RWPE2 (cell line): Measurements from ENCODE around the gene OAS3.
"Not testable (repeated sequence)": the region's sequence is repeated elsewhere in the genome, so short reads cannot be mapped to it uniquely, and the experiment has no call there.

ENCODE experiments used
- ATAC-seq: fragments of 200-7000 bp; cut with Tn5 transposase; 3 replicates; pipeline ENCODE4 v1.9.1; 2021; ENCODE audit warnings: low read depth
- DNase-seq: peaks from one replicate; pipeline ENCODE4 v3.0.0-alpha.2; 2020; ENCODE audit warnings: low spot score
- H3K27ac ChIP-seq: fragments of 450-650 bp; 2 replicates; pipeline ENCODE4 v1.5.1; 2017; ENCODE audit warnings: mild to moderate bottlenecking; ENCODE audit not compliant: poor library complexity, severe bottlenecking
- H3K27me3 ChIP-seq: fragments of 250-450 bp; sonication (Bioruptor Pico); 2 replicates; pipeline ENCODE4 v1.5.1; 2021; ENCODE audit warnings: mild to moderate bottlenecking, moderate library complexity; ENCODE audit not compliant: insufficient read depth, poor library complexity, severe bottlenecking
- H3K36me3 ChIP-seq: fragments of 250-450 bp; sonication (Bioruptor Pico); 2 replicates; pipeline ENCODE4 v1.5.1; 2020; ENCODE audit warnings: low read depth, mild to moderate bottlenecking, moderate library complexity
- H3K4me1 ChIP-seq: fragments of 250-450 bp; sonication (Bioruptor Pico); 2 replicates; pipeline ENCODE4 v1.5.1; 2021; ENCODE audit warnings: mild to moderate bottlenecking, moderate library complexity; ENCODE audit not compliant: insufficient read depth, poor library complexity, severe bottlenecking
- H3K4me3 ChIP-seq: fragments of 250-450 bp; sonication (Bioruptor Pico); 2 replicates; pipeline ENCODE4 v1.5.1; 2021; ENCODE audit warnings: mild to moderate bottlenecking, moderate library complexity; ENCODE audit not compliant: severe bottlenecking
- H3K9me3 ChIP-seq: fragments of 250-450 bp; sonication (Bioruptor Pico); 2 replicates; pipeline ENCODE4 v1.5.1; 2021; ENCODE audit warnings: mild to moderate bottlenecking, moderate library complexity; ENCODE audit not compliant: severe bottlenecking
- TF ChIP-seq, protein P1 (sequence below): fragments of 450-650 bp; IDR thresholded peaks from one replicate; pipeline ENCODE4 v1.5.1; 2017; ENCODE audit warnings: mild to moderate bottlenecking, moderate library complexity; ENCODE audit not compliant: poor library complexity, severe bottlenecking

The OAS3 gene

DNA sequence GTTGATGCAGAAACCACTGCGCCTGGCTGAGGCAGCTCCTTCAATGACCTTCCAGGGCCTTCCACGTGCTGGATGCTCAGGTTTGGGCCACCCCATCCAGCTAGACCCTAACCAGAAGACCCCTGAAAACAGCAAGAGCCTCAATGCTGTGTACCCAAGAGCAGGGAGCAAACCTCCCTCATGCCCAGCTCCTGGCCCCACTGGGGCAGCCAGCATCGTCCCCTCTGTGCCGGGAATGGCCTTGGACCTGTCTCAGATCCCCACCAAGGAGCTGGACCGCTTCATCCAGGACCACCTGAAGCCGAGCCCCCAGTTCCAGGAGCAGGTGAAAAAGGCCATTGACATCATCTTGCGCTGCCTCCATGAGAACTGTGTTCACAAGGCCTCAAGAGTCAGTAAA is 10.5 kb downstream of the OAS3 start:
- H3K27ac ChIP-seq = no peak overlapping the region
- TF ChIP-seq, protein P1, sequence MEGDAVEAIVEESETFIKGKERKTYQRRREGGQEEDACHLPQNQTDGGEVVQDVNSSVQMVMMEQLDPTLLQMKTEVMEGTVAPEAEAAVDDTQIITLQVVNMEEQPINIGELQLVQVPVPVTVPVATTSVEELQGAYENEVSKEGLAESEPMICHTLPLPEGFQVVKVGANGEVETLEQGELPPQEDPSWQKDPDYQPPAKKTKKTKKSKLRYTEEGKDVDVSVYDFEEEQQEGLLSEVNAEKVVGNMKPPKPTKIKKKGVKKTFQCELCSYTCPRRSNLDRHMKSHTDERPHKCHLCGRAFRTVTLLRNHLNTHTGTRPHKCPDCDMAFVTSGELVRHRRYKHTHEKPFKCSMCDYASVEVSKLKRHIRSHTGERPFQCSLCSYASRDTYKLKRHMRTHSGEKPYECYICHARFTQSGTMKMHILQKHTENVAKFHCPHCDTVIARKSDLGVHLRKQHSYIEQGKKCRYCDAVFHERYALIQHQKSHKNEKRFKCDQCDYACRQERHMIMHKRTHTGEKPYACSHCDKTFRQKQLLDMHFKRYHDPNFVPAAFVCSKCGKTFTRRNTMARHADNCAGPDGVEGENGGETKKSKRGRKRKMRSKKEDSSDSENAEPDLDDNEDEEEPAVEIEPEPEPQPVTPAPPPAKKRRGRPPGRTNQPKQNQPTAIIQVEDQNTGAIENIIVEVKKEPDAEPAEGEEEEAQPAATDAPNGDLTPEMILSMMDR = no peak
- H3K4me3 ChIP-seq = no peak overlapping the region
- ATAC-seq = no peak
- DNase-seq = no peak
- H3K27me3 ChIP-seq = no peaks in the 10 kb centered on the region
- peaks cover 42% of the 10 kb centered on the region for H3K36me3 ChIP-seq
- no peaks in the 10 kb centered on the region for H3K9me3 ChIP-seq
- peaks cover 2% of the 10 kb centered on the region for H3K4me1 ChIP-seq

DNA sequence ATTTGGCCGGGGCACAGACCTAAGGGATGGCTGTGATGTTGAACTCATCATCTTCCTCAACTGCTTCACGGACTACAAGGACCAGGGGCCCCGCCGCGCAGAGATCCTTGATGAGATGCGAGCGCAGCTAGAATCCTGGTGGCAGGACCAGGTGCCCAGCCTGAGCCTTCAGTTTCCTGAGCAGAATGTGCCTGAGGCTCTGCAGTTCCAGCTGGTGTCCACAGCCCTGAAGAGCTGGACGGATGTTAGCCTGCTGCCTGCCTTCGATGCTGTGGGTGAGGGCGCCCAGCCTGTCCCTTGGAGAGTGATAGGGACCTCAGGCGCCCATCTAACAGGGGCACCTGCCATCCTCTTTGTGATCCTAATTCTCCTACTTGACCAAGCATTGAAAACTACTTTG is 12.4 kb downstream of the OAS3 start:
- Histone ChIP-seq H3K4me1 (peaks cover 2% of the 10 kb centered on the region), H3K27me3 (no peaks in the 10 kb centered on the region), H3K36me3 (peaks cover 31% of the 10 kb centered on the region), H3K9me3 (no peaks in the 10 kb centered on the region), H3K27ac (no peak overlapping the region), H3K4me3 (no peak overlapping the region)
- DNase-seq = no peak
- TF ChIP-seq, protein P1 = no peak
- ATAC-seq = no peak

DNA sequence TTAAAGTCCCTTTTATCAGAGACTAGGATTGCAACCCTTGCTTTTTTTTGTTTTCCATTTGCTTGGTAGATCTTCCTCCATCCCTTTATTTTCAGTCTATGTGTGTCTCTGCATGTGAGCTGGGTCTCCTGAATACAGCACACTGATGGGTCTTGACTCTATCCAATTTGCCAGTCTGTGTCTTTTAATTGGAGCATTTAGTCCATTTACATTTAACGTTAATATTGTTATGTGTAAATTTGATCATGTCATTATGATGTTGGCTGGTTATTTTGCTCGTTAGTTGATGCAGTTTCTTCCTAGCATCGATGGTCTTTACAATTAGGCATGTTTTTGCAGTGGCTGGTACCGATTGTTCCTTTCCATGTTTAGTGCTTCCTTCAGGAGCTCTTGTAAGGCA is 18.9 kb downstream of the OAS3 start:
- H3K4me3 ChIP-seq, DNase-seq, H3K4me1 ChIP-seq, ATAC-seq, H3K27me3 ChIP-seq, H3K9me3 ChIP-seq, H3K27ac ChIP-seq: not testable (repeated sequence)
- H3K36me3 ChIP-seq = peaks cover 22% of the 10 kb centered on the region

DNA sequence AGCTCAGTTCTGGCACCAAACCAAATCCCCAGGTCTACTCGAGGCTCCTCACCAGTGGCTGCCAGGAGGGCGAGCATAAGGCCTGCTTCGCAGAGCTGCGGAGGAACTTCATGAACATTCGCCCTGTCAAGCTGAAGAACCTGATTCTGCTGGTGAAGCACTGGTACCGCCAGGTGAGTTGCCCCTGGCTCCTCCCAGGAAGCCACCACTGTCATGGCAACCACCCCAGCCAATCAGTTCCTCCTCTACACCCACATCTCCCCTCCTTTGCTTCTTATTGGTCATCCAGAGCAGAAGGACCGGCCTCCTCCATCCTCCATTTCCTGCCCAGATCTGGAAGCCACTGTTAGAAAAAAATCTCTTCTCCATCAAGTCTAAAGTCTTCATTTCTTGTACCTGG is 22.8 kb downstream of the OAS3 start:
- Histone ChIP-seq H3K9me3 (peaks cover 4% of the 10 kb centered on the region), H3K27me3 (no peaks in the 10 kb centered on the region), H3K4me3 (no peak overlapping the region), H3K36me3 (peaks cover 28% of the 10 kb centered on the region), H3K27ac (no peak overlapping the region), H3K4me1 (no peaks in the 10 kb centered on the region)
- TF ChIP-seq, protein P1 = no peak
- DNase-seq (no peak), ATAC-seq (no peak)

DNA sequence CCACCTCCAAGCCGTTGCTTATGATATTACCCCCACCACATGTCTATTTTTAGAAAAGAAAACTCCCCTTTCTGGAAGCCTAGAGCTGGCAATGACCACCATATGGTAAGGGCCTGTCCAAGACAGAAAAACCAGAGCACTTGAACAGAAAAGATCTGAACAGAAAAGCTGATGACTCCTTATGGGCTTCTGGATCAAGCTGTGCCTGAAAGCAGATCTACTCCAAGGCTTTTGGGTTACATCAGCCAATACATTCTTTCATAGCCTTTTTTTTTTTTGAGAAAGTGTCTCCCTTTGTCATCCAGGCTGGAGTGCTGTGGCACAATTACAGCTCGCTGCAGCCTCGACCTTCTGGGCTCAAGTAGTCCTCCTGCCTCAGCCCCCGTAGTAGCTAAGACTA is 23.3 kb downstream of the OAS3 start:
- ATAC-seq = no peak
- H3K9me3 ChIP-seq = peaks cover 4% of the 10 kb centered on the region
- TF ChIP-seq, protein P1 = no peak
- H3K4me1 ChIP-seq = no peaks in the 10 kb centered on the region
- no peak overlapping the region for H3K27ac ChIP-seq
- H3K27me3 ChIP-seq = no peaks in the 10 kb centered on the region
- no peak overlapping the region for H3K4me3 ChIP-seq
- DNase-seq = no peak
- peaks cover 28% of the 10 kb centered on the region for H3K36me3 ChIP-seq

DNA sequence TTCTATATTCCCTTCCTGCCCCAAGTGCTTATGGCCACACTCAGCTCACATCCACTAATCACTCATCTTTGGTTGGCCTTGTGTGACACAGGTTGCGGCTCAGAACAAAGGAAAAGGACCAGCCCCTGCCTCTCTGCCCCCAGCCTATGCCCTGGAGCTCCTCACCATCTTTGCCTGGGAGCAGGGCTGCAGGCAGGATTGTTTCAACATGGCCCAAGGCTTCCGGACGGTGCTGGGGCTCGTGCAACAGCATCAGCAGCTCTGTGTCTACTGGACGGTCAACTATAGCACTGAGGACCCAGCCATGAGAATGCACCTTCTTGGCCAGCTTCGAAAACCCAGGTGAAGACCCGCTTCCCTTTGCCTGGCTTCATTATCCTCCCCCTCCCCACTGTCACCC is 24.3 kb downstream of the OAS3 start:
- Histone ChIP-seq H3K27ac (no peak overlapping the region), H3K4me1 (no peaks in the 10 kb centered on the region), H3K4me3 (no peak overlapping the region), H3K27me3 (no peaks in the 10 kb centered on the region), H3K9me3 (peaks cover 4% of the 10 kb centered on the region), H3K36me3 (peaks cover 28% of the 10 kb centered on the region)
- DNase-seq = no peak
- TF ChIP-seq, protein P1 = no peak
- no peak for ATAC-seq
